Activated CD4-positive, alpha-beta memory T cell treated with anti-CD3 and anti-CD28 coated beads for 36 hours (primary cell): ENCODE data around the gene HAO1. TPM values are rescaled to one million over a fixed set of nuclear protein-coding genes. Genes with fewer than 3 reads are reported as not detected.

Experiments
- CTCF ChIA-PET: fragments of 350-600 bp; sonication (Branson Sonifier 250); formaldehyde crosslinking; loops from one replicate; lab custom pipeline; 2021; ENCODE audit warnings: antibody characterized with exemption, inconsistent platforms; lab: Charles Lee
- POLR2A ChIA-PET: fragments of 350-600 bp; sonication (Branson Sonifier 250); formaldehyde crosslinking; loops from one replicate; lab custom pipeline; 2021; ENCODE audit warnings: antibody characterized with exemption; lab: Charles Lee
- DNase-seq: peaks from one replicate; pipeline ENCODE4 v3.0.0-alpha.2; 2020
- H3K27ac Mint-ChIP-seq: one replicate; pipeline ENCODE4 v1.8.0; 2021; ENCODE audit warnings: mixed read lengths
- H3K27me3 Mint-ChIP-seq: one replicate; pipeline ENCODE4 v1.8.0; 2021; ENCODE audit warnings: mixed read lengths
- H3K36me3 Mint-ChIP-seq: one replicate; pipeline ENCODE4 v1.8.0; 2021; ENCODE audit warnings: mixed read lengths
- H3K4me1 Mint-ChIP-seq: one replicate; pipeline ENCODE4 v1.8.0; 2021; ENCODE audit warnings: low read depth, mixed read lengths
- H3K4me3 Mint-ChIP-seq: one replicate; pipeline ENCODE4 v1.8.0; 2021; ENCODE audit warnings: mild to moderate bottlenecking, mixed read lengths
- H3K9me3 Mint-ChIP-seq: one replicate; pipeline ENCODE4 v1.8.0; 2021; ENCODE audit warnings: mixed read lengths
- intact Hi-C: fragments of 100-400 bp; cut with micrococcal nuclease; formaldehyde crosslinking; loops from one replicate; pipeline ENCODE4 v1.15.1; 2023
- total RNA-seq, 2 experiments: library from RNA; stranded (reverse); gene quantifications; one replicate each; pipeline ENCODE4 v1.2.3, GENCODE V29; 2021

HAO1 gene
- total RNA-seq, 2 experiments from 2014 or later: not detected

GRCh38 chr20:7926323-7926722 is 13.9 kb downstream of the HAO1 start:
- DNase-seq: no peak
- Mint-ChIP-seq H3K27ac (no peak overlapping the region), H3K36me3 (no peaks in the 10 kb centered on the region), H3K4me1 (no peaks in the 10 kb centered on the region), H3K9me3 (no peaks in the 10 kb centered on the region), H3K4me3 (no peak overlapping the region), H3K27me3 (peaks cover 8% of the 10 kb centered on the region)
- intact Hi-C loops: loop anchor here (5.0 kb wide), 1 partner anchor 1159 kb away; the partner anchor contains the start of gene BMP2
- CTCF ChIA-PET: interaction anchor here (1.9 kb wide), 1 partner anchor 10 kb away, joined by 9 read pairs; no protein-coding TSS in a partner anchor
- POLR2A ChIA-PET: no interaction called here

- H3K36me3 Mint-ChIP-seq: no peaks in the 10 kb centered on the region
- ChIA-PET POLR2A (no interaction called here), CTCF (interaction anchor here (1.6 kb wide), 1 partner anchor 12 kb away, joined by 5 read pairs; no protein-coding TSS in a partner anchor)
- no peak overlapping the region for H3K4me3 Mint-ChIP-seq
- no peak for DNase-seq
- no peaks in the 10 kb centered on the region for H3K4me1 Mint-ChIP-seq
- intact Hi-C loops: loop anchor here (5.0 kb wide), 1 partner anchor 1157 kb away; the partner anchor contains the start of gene BMP2
- H3K9me3 Mint-ChIP-seq: no peaks in the 10 kb centered on the region
- H3K27me3 Mint-ChIP-seq: peaks cover 4% of the 10 kb centered on the region
- no peak overlapping the region for H3K27ac Mint-ChIP-seq
Measured at GRCh38 chr20:7924692-7925091, 15.6 kb downstream of the HAO1 start.

DNA sequence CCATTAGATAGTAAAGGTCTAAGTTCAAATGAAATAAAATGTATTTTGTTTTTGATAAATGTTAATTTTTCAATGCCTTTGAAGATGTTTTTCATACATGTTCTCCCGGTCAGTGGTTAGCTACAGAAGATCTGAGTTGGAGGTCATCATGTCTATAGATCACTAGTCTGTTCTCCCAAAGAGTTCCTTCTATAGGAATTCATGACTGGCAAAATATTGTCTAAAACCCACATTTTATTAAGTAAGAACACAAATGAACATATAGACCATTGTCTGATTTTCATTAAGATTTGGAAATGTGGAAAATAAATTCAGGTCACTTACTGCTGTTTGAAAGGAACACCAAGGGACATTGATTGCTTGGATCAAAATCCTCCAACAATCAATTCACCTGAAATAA is 23.6 kb downstream of the HAO1 start:
- Mint-ChIP-seq H3K4me1 (no peaks in the 10 kb centered on the region), H3K9me3 (no peaks in the 10 kb centered on the region), H3K27me3 (peaks cover 2% of the 10 kb centered on the region), H3K27ac (no peak overlapping the region), H3K4me3 (no peak overlapping the region), H3K36me3 (no peaks in the 10 kb centered on the region)
- POLR2A ChIA-PET: no interaction called here
- intact Hi-C loops: no loop called here
- DNase-seq: no peak
- CTCF ChIA-PET: no interaction called here

- no peak for DNase-seq
- H3K9me3 Mint-ChIP-seq: no peaks in the 10 kb centered on the region
- H3K4me1 Mint-ChIP-seq: no peaks in the 10 kb centered on the region
- no peak overlapping the region for H3K4me3 Mint-ChIP-seq
- intact Hi-C loops: no loop called here
- CTCF ChIA-PET: interaction anchor here (0.7 kb wide), 1 partner anchor 10 kb away, joined by 3 read pairs; no protein-coding TSS in a partner anchor
- H3K27ac Mint-ChIP-seq: no peak overlapping the region
- POLR2A ChIA-PET: no interaction called here
- peaks cover 2% of the 10 kb centered on the region for H3K27me3 Mint-ChIP-seq
- no peaks in the 10 kb centered on the region for H3K36me3 Mint-ChIP-seq
Measured at GRCh38 chr20:7912551-7912950, 27.7 kb downstream of the HAO1 start.

DNA sequence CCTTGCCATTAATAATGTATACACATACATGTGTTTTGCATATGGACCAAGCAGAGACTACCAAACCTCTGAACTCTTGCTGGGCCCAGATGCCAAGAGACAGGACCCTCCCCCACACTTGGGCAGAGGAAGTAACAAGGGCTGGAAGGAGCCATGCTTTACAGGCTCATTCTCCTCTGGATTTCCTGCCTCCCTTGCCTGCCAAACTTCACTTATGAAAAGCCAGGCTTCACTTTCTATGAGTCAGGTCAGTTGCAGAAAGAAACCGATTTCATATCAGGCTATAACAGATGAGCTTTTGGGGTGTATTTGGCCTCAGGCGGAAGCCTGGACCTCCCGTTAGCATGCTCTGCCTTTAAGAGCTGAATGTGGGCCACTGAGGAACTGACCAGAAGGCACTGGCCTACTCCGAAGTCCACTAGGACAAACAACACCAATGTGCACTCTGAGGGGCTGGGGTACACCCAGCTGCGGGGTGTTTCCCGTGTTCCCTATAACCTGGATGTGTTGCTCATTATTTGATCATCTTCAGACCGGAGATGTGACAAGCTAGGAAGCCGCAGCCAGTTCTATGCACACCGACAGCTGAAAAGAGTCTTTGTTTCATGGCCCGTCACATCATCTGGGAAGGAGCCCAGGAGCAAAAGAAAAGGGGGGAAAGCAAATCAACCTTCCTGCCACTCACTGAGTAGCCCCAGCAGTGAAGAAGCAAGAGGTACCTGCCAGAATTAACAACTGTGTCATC is 28.5 kb downstream of the HAO1 start:
- ChIA-PET POLR2A (no interaction called here), CTCF (no interaction called here)
- Mint-ChIP-seq H3K9me3 (no peaks in the 10 kb centered on the region), H3K4me3 (no peak overlapping the region), H3K36me3 (no peaks in the 10 kb centered on the region), H3K27me3 (no peaks in the 10 kb centered on the region), H3K27ac (no peak overlapping the region), H3K4me1 (no peaks in the 10 kb centered on the region)
- DNase-seq: no peak
- intact Hi-C loops: no loop called here

DNA sequence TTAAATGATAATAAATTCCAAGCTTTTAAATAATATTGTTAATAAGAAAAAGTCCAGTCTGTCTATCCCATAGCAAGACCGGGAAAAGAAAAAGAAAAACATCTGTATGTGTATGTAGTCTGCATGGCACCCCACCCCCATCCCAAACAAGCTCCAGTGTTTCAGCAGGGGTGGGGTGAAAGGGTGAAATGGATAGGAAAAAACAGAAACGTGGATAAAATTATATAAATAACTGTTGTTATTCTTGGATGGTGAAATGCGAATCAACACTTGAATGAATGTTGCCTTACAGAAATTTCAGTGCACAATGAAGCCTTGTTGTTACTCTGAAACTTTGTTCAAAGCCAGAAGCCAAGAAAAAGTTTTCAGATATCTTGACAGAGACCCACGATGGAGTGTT is 31.4 kb downstream of the HAO1 start:
- DNase-seq: no peak
- ChIA-PET POLR2A (no interaction called here), CTCF (no interaction called here)
- Mint-ChIP-seq H3K27ac (no peak overlapping the region), H3K4me1 (no peaks in the 10 kb centered on the region), H3K36me3 (no peaks in the 10 kb centered on the region), H3K4me3 (no peak overlapping the region), H3K27me3 (no peaks in the 10 kb centered on the region), H3K9me3 (no peaks in the 10 kb centered on the region)
- intact Hi-C loops: no loop called here

DNA sequence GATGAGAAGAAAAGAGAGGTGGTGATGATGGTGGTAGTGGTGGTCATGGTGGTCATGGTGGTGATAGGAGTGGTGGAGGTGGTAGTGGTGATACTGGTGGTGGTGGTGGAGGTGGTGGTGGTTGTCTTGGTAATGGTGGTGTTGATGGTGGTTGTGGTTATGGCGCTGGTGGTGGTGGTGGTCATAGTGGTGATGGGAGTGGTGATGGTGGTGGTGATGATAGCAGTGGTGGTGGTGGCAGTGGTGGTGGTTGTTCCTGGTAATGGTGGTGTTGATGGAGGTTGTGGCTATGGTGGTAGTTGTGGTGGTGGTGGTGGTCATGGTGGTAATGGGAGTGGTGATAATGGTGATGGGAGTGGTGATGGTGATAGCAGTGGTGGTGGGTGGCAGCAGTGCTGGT is 36.8 kb downstream of the HAO1 start:
- H3K27ac Mint-ChIP-seq: no peak overlapping the region
- H3K4me3 Mint-ChIP-seq: no peak overlapping the region
- intact Hi-C loops: no loop called here

GRCh38 chr20:7902879-7903278 is 37.4 kb downstream of the HAO1 start:
- ChIA-PET CTCF (no interaction called here), POLR2A (no interaction called here)
- Mint-ChIP-seq H3K27me3 (no peaks in the 10 kb centered on the region), H3K36me3 (no peaks in the 10 kb centered on the region), H3K9me3 (no peaks in the 10 kb centered on the region), H3K27ac (no peak overlapping the region), H3K4me1 (no peaks in the 10 kb centered on the region), H3K4me3 (no peak overlapping the region)
- intact Hi-C loops: no loop called here
- no peak for DNase-seq

More for the DNA sequence above, 36.8 kb downstream of the HAO1 start:
- H3K27me3 Mint-ChIP-seq: no peaks in the 10 kb centered on the region
- no peak for DNase-seq
- no peaks in the 10 kb centered on the region for H3K9me3 Mint-ChIP-seq
- no peaks in the 10 kb centered on the region for H3K4me1 Mint-ChIP-seq
- ChIA-PET CTCF (no interaction called here), POLR2A (no interaction called here)
- H3K36me3 Mint-ChIP-seq: no peaks in the 10 kb centered on the region

DNA sequence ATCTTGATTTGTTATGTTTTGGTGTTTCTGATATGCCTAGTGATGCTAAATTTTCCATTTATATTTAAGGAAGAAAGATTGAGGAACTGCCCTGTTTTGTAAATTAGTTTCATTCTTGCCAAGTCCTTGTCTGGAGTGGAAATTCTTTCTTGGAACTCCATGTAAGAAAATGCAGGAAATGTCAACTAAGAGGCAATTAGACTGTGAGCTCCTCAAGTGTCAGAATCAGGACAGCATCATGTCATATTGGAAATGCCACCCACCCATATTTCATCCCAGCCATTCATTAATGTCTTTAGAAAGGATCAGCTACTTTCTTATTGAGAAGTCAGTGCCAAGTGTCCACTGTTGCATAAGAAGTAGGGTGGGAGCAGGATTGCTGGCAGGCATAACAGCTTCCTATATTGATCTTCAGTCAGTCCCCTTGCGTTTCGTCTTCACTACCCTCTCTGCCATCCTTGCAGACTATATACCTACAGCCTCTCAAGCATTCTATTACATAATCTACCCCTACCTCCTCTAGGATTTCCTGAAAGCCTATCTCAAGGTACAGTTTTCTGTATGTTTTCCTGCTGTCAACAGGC is 42.4 kb downstream of the HAO1 start:
- Mint-ChIP-seq H3K9me3 (no peaks in the 10 kb centered on the region), H3K36me3 (no peaks in the 10 kb centered on the region), H3K4me1 (no peaks in the 10 kb centered on the region), H3K4me3 (no peak overlapping the region), H3K27ac (no peak overlapping the region), H3K27me3 (no peaks in the 10 kb centered on the region)
- intact Hi-C loops: no loop called here
- POLR2A ChIA-PET: no interaction called here
- no peak for DNase-seq
- CTCF ChIA-PET: interaction anchor here (0.6 to 1.0 kb wide), 2 partner anchors 10 to 15 kb away, joined by 3 to 4 read pairs; no protein-coding TSS in a partner anchor

DNA sequence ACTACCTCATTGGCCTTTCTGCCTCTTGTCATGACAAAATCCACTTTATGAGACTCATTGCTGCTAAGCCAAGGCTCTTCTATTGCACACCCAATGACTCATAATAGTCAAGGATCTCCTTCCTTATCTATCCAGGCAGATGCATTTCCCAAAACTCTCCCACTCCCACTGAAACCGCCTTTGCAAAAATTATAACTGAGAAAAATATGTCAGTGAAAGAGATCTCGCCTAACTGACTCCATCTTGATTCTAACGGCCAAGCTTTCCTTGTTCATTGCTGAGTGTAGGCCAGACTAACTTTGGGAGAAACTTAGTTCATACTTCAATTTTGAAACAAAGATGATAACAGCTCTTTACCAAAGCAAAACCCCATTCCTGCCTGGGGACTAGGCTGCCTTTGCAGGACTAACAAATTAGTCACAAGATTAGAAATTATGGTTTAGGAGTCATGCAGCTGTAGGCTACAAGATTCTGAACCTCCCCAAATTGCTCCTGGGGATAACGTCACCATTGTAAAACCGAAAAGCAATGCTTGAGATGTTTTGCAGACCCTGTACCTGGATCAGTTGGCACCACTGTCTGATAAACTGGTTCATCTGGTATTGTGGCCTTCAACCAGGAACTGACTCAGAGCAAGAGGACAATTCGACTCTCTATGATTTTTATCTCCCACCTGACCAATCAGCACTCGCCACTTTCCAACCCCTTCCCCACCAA is 47.1 kb downstream of the HAO1 start:
- no peak overlapping the region for H3K27ac Mint-ChIP-seq
- H3K4me1 Mint-ChIP-seq: no peaks in the 10 kb centered on the region
- no peak overlapping the region for H3K4me3 Mint-ChIP-seq
- H3K9me3 Mint-ChIP-seq: no peaks in the 10 kb centered on the region
- no peaks in the 10 kb centered on the region for H3K27me3 Mint-ChIP-seq
- no peaks in the 10 kb centered on the region for H3K36me3 Mint-ChIP-seq
- DNase-seq: no peak
- intact Hi-C loops: no loop called here
- ChIA-PET CTCF (no interaction called here), POLR2A (no interaction called here)

- H3K4me1 Mint-ChIP-seq: no peaks in the 10 kb centered on the region
- no peak overlapping the region for H3K27ac Mint-ChIP-seq
- ChIA-PET POLR2A (no interaction called here), CTCF (no interaction called here)
- H3K4me3 Mint-ChIP-seq: no peak overlapping the region
- intact Hi-C loops: no loop called here
- H3K27me3 Mint-ChIP-seq: no peaks in the 10 kb centered on the region
- H3K9me3 Mint-ChIP-seq: no peaks in the 10 kb centered on the region
- no peak for DNase-seq
- H3K36me3 Mint-ChIP-seq: no peaks in the 10 kb centered on the region
Measured at GRCh38 chr20:7891705-7892104, 48.6 kb downstream of the HAO1 start.

GRCh38 chr20:7889736-7890135 is 50.5 kb downstream of the HAO1 start:
- no peaks in the 10 kb centered on the region for H3K4me1 Mint-ChIP-seq
- intact Hi-C loops: no loop called here
- DNase-seq: no peak
- no peak overlapping the region for H3K4me3 Mint-ChIP-seq
- no peaks in the 10 kb centered on the region for H3K36me3 Mint-ChIP-seq
- H3K27me3 Mint-ChIP-seq: no peaks in the 10 kb centered on the region
- CTCF ChIA-PET: no interaction called here
- H3K9me3 Mint-ChIP-seq: no peaks in the 10 kb centered on the region
- POLR2A ChIA-PET: no interaction called here
- H3K27ac Mint-ChIP-seq: no peak overlapping the region
